Activated CD8-positive, alpha-beta T cell treated with anti-CD3 and anti-CD28 coated beads for 36 hours (primary cell): ENCODE data around the gene DCAF11. TPM values are rescaled to one million over a fixed set of nuclear protein-coding genes. Genes with fewer than 3 reads are reported as not detected.

Source experiments
- ATAC-seq: fragments of 200-7000 bp; cut with Tn5 transposase; one replicate; pipeline ENCODE4 v1.10.0; 2021; ENCODE audit warnings: mild to moderate bottlenecking, moderate library complexity
- CTCF ChIA-PET: fragments of 350-600 bp; sonication (Branson Sonifier 250); formaldehyde crosslinking; loops from one replicate; lab custom pipeline; 2021; ENCODE audit warnings: antibody characterized with exemption; lab: Charles Lee
- POLR2A ChIA-PET: fragments of 350-600 bp; sonication (Branson Sonifier 250); formaldehyde crosslinking; loops from one replicate; lab custom pipeline; 2021; ENCODE audit warnings: antibody characterized with exemption; lab: Charles Lee
- DNase-seq: peaks from one replicate; pipeline ENCODE4 v3.0.0-alpha.2; 2020
- H3K27ac Mint-ChIP-seq: one replicate; pipeline ENCODE4 v1.8.0; 2021; ENCODE audit warnings: mild to moderate bottlenecking, mixed read lengths
- H3K27me3 Mint-ChIP-seq: one replicate; pipeline ENCODE4 v1.8.0; 2021; ENCODE audit warnings: mixed read lengths
- H3K36me3 Mint-ChIP-seq: one replicate; pipeline ENCODE4 v1.8.0; 2021; ENCODE audit warnings: low read depth, mixed read lengths
- H3K4me1 Mint-ChIP-seq: one replicate; pipeline ENCODE4 v1.8.0; 2021; ENCODE audit warnings: low read depth, mixed read lengths
- H3K4me3 Mint-ChIP-seq: one replicate; pipeline ENCODE4 v1.8.0; 2021; ENCODE audit warnings: mild to moderate bottlenecking, moderate library complexity, mixed read lengths
- H3K9me3 Mint-ChIP-seq: one replicate; pipeline ENCODE4 v1.8.0; 2021; ENCODE audit warnings: mixed read lengths
- intact Hi-C: fragments of 100-400 bp; cut with micrococcal nuclease; formaldehyde crosslinking; loops from one replicate; pipeline ENCODE4 v1.10.0; 2022
- total RNA-seq, 2 experiments: library from RNA; stranded (reverse); gene quantifications; one replicate each; pipeline ENCODE4 v1.2.3, GENCODE V29; 2021
- TF ChIP-seq, protein P1 (sequence below): fragments of 200-600 bp; IDR thresholded peaks from one replicate; pipeline ENCODE4 v1.8.0; 2022; ENCODE audit warnings: antibody characterized with exemption, mild to moderate bottlenecking

The DCAF11 gene
- total RNA-seq, 2 experiments from 2014 or later = 59.9 to 63.9 TPM

DNA sequence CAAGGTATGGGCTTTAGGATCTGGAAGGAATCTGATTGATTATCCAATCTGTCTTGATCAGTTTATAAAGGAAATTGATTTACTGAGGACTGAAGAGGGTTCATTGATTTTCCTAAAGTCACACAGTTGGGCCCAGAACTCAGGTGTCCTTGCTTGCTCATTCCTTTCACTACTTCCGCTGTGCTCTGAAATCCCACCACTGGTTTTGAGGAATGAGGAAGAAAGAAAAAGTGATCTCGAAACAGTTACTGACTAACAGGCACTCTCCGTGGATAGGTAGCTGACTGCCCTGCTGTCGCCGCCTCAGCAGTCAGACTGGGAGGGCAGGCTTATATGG is 15.8 kb downstream of the DCAF11 start, which contains the start of gene FITM1:
Gene FITM1, plus strand, starts transcription at position 280 of the 337 bp plus-strand sequence. CDS start 905 bp downstream, outside the sequence.
- ATAC-seq (no peak), DNase-seq (no peak)
- Mint-ChIP-seq H3K36me3 (no peaks in the 10 kb centered on the region), H3K4me1 (peaks cover 22% of the 10 kb centered on the region), H3K27ac (no peak within 1 kb of the TSS), H3K9me3 (no peaks in the 10 kb centered on the region), H3K4me3 (no peak within 1 kb of the TSS), H3K27me3 (no peaks in the 10 kb centered on the region)
- intact Hi-C loops = no loop called here
- CTCF ChIA-PET = interaction anchor here (0.9 to 4.0 kb wide), 3 partner anchors 15 to 40 kb away, joined by 3 to 21 read pairs (median 5); partner anchors contain the start of genes DCAF11 and NRL
- POLR2A ChIA-PET = interaction anchor here (1.3 to 2.4 kb wide), 2 partner anchors 8 to 16 kb away, joined by 5 to 13 read pairs; partner anchors contain the start of genes DCAF11 and NRL
- TF ChIP-seq, protein P1, sequence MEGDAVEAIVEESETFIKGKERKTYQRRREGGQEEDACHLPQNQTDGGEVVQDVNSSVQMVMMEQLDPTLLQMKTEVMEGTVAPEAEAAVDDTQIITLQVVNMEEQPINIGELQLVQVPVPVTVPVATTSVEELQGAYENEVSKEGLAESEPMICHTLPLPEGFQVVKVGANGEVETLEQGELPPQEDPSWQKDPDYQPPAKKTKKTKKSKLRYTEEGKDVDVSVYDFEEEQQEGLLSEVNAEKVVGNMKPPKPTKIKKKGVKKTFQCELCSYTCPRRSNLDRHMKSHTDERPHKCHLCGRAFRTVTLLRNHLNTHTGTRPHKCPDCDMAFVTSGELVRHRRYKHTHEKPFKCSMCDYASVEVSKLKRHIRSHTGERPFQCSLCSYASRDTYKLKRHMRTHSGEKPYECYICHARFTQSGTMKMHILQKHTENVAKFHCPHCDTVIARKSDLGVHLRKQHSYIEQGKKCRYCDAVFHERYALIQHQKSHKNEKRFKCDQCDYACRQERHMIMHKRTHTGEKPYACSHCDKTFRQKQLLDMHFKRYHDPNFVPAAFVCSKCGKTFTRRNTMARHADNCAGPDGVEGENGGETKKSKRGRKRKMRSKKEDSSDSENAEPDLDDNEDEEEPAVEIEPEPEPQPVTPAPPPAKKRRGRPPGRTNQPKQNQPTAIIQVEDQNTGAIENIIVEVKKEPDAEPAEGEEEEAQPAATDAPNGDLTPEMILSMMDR = no peak

DNA sequence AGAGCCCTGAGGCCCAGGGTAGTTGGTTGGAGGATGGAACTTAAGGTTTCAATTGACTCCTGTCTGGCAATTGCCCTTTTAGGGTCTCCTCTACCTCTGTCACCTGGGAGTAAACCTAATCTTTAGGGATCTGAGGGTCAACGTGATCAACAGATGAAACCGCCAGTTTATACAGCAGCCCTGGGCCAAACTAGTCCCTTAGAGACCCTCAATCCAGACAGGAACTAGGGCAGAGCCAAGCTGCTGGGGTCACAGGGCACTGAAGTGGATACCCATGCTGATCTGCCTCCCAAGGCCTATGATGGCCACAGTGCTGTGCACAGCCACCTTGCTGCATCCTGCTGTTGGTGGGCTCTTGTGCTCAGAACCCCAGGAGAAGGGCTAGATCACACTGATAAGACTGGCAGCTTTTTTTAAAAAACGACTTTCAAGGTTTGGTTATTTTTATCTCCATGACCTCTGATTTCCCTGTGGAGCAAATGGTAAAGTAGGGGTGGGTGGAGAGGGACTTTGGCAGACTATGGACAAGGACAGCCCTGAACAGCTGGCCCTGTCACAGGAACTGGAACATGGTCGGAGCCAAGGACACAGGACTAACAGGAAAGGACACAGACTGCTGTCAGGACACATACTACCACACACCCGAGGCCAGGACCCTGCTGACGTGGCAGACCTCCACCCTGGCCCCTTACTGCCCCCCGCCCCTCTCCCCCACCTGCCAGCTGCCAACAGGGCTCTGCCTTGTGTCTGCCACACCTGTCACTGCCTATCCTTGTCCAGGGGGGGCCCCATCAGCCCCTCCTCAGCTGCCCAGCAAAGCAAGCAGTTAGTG is 16.4 kb downstream of the DCAF11 start:
- ATAC-seq (no peak), DNase-seq (no peak)
- CTCF ChIA-PET = interaction anchor here (0.9 to 4.0 kb wide), 3 partner anchors 15 to 40 kb away, joined by 3 to 21 read pairs (median 5); partner anchors contain the start of genes DCAF11 and NRL
- Mint-ChIP-seq H3K4me3 (no peak overlapping the region), H3K9me3 (no peaks in the 10 kb centered on the region), H3K36me3 (no peaks in the 10 kb centered on the region), H3K4me1 (peaks cover 25% of the 10 kb centered on the region), H3K27me3 (no peaks in the 10 kb centered on the region), H3K27ac (no peak overlapping the region)
- POLR2A ChIA-PET = interaction anchor here (1.3 to 2.4 kb wide), 3 partner anchors 9 to 17 kb away, joined by 5 to 13 read pairs (median 5); partner anchors contain the start of genes DCAF11, EMC9 and NRL
- intact Hi-C loops = no loop called here
- TF ChIP-seq, protein P1 = no peak

DNA sequence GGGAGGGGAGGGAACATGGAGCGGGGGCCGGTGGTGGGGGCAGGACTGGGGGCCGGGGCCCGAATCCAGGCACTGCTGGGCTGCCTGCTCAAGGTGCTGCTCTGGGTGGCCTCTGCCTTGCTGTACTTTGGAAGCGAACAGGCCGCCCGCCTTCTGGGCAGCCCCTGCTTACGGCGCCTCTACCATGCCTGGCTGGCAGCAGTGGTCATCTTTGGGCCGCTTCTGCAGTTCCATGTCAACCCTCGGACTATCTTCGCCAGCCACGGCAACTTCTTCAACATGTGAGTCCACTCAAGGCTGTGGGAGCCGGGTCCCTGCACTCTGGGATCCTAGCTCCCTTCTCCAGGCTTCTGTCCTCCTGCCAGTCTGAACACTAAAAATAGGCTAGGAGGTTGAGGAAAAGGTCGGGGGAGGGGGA is 17.0 kb downstream of the DCAF11 start:
- POLR2A ChIA-PET = interaction anchor here (1.3 to 2.4 kb wide), 5 partner anchors 10 to 33 kb away, joined by 4 to 13 read pairs (median 5); partner anchors contain the start of genes DCAF11, EMC9 and NRL
- DNase-seq (no peak), ATAC-seq (no peak)
- Mint-ChIP-seq H3K36me3 (peaks cover 2% of the 10 kb centered on the region), H3K27ac (peak overlapping the region; percentile 91), H3K9me3 (no peaks in the 10 kb centered on the region), H3K4me1 (peaks cover 25% of the 10 kb centered on the region), H3K27me3 (no peaks in the 10 kb centered on the region), H3K4me3 (no peak overlapping the region)
- TF ChIP-seq, protein P1 = no peak
- CTCF ChIA-PET = interaction anchor here (1.7 to 5.3 kb wide), 4 partner anchors 10 to 29 kb away, joined by 5 to 29 read pairs (median 13); partner anchors contain the start of genes DCAF11, IRF9 and NRL
- intact Hi-C loops = no loop called here

DNA sequence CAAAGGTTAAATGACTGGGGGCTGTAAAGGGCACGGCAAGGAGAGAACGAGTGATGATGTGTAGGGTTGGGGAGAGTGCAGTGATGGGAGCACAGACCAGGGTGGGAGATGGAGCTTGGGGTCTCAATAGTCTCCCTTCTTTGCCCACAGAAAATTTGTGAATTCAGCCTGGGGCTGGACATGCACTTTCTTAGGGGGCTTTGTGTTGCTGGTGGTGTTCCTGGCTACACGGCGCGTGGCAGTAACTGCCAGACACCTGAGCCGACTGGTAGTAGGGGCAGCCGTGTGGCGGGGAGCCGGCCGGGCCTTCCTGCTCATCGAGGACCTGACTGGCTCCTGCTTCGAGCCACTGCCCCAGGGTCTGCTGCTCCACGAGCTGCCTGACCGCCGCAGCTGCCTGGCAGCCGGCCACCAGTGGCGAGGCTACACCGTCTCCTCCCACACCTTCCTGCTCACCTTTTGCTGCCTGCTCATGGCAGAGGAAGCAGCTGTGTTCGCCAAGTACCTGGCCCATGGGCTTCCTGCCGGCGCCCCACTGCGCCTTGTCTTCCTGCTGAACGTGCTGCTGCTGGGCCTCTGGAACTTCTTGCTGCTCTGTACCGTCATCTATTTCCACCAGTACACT is 17.6 kb downstream of the DCAF11 start:
- POLR2A ChIA-PET = interaction anchor here (0.9 to 2.4 kb wide), 7 partner anchors 8 to 50 kb away, joined by 3 to 13 read pairs (median 4); partner anchors contain the start of genes DCAF11, EMC9, IRF9 and NRL
- Mint-ChIP-seq H3K36me3 (peaks cover 8% of the 10 kb centered on the region), H3K9me3 (no peaks in the 10 kb centered on the region), H3K4me1 (peaks cover 30% of the 10 kb centered on the region), H3K4me3 (peak overlapping the region; percentile 46), H3K27ac (peak overlapping the region; percentile 91), H3K27me3 (no peaks in the 10 kb centered on the region)
- CTCF ChIA-PET = interaction anchor here (0.9 to 5.3 kb wide), 6 partner anchors 9 to 29 kb away, joined by 3 to 29 read pairs (median 5); partner anchors contain the start of genes DCAF11, EMC9, IRF9 and NRL
- DNase-seq = peak; percentile 57
- ATAC-seq = no peak
- TF ChIP-seq, protein P1 = no peak
- intact Hi-C loops = no loop called here
